Measurements from ENCODE around the gene KANSL1L. TPM values are rescaled to one million over a fixed set of nuclear protein-coding genes. Genes with fewer than 3 reads are reported as not detected.

KANSL1L gene
- total RNA-seq, 1 experiment from 2014 or later: 6.7 TPM

DNA sequence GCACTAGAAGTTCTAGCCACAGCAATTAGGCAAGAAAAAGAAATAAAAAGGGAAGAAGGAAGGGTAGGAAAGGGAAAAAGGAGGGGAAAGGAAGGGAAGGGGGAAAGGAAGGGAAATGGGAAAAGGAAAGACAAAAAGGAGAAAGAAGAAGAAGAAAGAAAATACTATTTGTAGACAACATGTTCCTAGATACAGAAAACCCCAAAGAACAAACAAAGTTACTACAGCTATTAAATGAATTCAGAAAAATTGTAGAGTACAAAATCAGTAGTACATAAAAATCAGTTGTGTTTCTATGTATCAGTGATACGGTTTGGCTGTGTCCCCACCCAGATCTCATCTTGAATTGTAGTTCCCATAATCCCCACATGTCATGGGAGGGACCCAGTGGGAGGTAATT lies 116.5 kb downstream of the KANSL1L start:
- TF ChIP-seq SIN3A (IDR thresholded peaks at IDR 0.05; ENCODE audit: low read depth): no peak
- TF ChIP-seq ZNF274 (IDR thresholded peaks at IDR 0.05; ENCODE audit: low read depth, low read length): no peak
- TF ChIP-seq CBX3 (IDR thresholded peaks at IDR 0.05; ENCODE audit: low read depth): no peak
- TF ChIP-seq SRF (IDR thresholded peaks at IDR 0.05; ENCODE audit: low read depth): no peak
- no peak for TF ChIP-seq EZH2phosphoT487 (IDR thresholded peaks at IDR 0.05; ENCODE audit: borderline replicate concordance)
- TF ChIP-seq EGR1 (IDR thresholded peaks at IDR 0.05; ENCODE audit: low read depth): no peak
- no peak for TF ChIP-seq POLR2AphosphoS5 (IDR thresholded peaks at IDR 0.05; ENCODE audit: low read depth, low read length)
- TF ChIP-seq TCF7L2 (IDR thresholded peaks at IDR 0.05; ENCODE audit: borderline replicate concordance, extremely low read depth, insufficient read depth, insufficient read length): no peak
- TF ChIP-seq, protein P1, sequence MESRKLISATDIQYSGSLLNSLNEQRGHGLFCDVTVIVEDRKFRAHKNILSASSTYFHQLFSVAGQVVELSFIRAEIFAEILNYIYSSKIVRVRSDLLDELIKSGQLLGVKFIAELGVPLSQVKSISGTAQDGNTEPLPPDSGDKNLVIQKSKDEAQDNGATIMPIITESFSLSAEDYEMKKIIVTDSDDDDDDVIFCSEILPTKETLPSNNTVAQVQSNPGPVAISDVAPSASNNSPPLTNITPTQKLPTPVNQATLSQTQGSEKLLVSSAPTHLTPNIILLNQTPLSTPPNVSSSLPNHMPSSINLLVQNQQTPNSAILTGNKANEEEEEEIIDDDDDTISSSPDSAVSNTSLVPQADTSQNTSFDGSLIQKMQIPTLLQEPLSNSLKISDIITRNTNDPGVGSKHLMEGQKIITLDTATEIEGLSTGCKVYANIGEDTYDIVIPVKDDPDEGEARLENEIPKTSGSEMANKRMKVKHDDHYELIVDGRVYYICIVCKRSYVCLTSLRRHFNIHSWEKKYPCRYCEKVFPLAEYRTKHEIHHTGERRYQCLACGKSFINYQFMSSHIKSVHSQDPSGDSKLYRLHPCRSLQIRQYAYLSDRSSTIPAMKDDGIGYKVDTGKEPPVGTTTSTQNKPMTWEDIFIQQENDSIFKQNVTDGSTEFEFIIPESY (IDR thresholded peaks at IDR 0.05; ENCODE audit: extremely low read depth, insufficient replicate concordance, low read length): no peak
- no peak for TF ChIP-seq RAD21 (IDR thresholded peaks at IDR 0.05; ENCODE audit: low read depth)
- no peak for TF ChIP-seq CEBPB (IDR thresholded peaks at IDR 0.05; ENCODE audit: low read depth)
- no peak for TF ChIP-seq JUND (IDR thresholded peaks at IDR 0.05)
- TF ChIP-seq FOSL1 (IDR thresholded peaks at IDR 0.05; ENCODE audit: low read depth): no peak
- no peak for TF ChIP-seq POLR2A (IDR thresholded peaks at IDR 0.05; ENCODE audit: borderline replicate concordance, extremely low read depth, insufficient read depth, insufficient read length)
- TF ChIP-seq, protein P2, sequence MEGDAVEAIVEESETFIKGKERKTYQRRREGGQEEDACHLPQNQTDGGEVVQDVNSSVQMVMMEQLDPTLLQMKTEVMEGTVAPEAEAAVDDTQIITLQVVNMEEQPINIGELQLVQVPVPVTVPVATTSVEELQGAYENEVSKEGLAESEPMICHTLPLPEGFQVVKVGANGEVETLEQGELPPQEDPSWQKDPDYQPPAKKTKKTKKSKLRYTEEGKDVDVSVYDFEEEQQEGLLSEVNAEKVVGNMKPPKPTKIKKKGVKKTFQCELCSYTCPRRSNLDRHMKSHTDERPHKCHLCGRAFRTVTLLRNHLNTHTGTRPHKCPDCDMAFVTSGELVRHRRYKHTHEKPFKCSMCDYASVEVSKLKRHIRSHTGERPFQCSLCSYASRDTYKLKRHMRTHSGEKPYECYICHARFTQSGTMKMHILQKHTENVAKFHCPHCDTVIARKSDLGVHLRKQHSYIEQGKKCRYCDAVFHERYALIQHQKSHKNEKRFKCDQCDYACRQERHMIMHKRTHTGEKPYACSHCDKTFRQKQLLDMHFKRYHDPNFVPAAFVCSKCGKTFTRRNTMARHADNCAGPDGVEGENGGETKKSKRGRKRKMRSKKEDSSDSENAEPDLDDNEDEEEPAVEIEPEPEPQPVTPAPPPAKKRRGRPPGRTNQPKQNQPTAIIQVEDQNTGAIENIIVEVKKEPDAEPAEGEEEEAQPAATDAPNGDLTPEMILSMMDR (IDR thresholded peaks at IDR 0.05 in 2 of 3, conservative IDR thresholded peaks at IDR 0.05 in 1 of 3; ENCODE audit: borderline replicate concordance in 1 of 3, insufficient read depth in 1 of 3, low read depth in 2 of 3, low read length in 2 of 3): no peak
- TF ChIP-seq, protein P3, sequence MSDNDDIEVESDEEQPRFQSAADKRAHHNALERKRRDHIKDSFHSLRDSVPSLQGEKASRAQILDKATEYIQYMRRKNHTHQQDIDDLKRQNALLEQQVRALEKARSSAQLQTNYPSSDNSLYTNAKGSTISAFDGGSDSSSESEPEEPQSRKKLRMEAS (IDR thresholded peaks at IDR 0.05): no peak
- H4K20me1 ChIP-seq (ENCODE audit: insufficient read depth): no peaks in the 10 kb centered on the region
- no TSS peak for BruUV-seq (replicated peaks)
- ATAC-seq (no peak), DNase-seq (ENCODE audit: low read depth, low spot score) (no peak)
- no peaks in the 10 kb centered on the region for H3K36me3 ChIP-seq (ENCODE audit: control insufficient read depth in 1 of 2, insufficient read depth in 2 of 2, low read length in 2 of 2)
- CTCF ChIA-PET: no interaction called here
- H3K79me2 ChIP-seq (ENCODE audit: insufficient read depth, low read length): no peaks in the 10 kb centered on the region
- H3K9ac ChIP-seq (ENCODE audit: low read length): no peak overlapping the region
- no peak overlapping the region for H3K27ac ChIP-seq (ENCODE audit: low read depth, low read length)
- no peaks in the 10 kb centered on the region for H3K9me2 ChIP-seq (ENCODE audit: insufficient read depth)
- POLR2A ChIA-PET: no interaction called here
- H3K27me3 ChIP-seq (ENCODE audit: insufficient read depth, low read length): no peaks in the 10 kb centered on the region
- H3K9me3 ChIP-seq (ENCODE audit: control insufficient read depth in 1 of 2, insufficient read depth in 1 of 2, low read depth in 1 of 2, low read length in 2 of 2): no peaks in the 10 kb centered on the region; a peak in 1 of 4 replicates
- RAD21 ChIA-PET (ENCODE audit: low non-redundant PET in 1 of 2, low total read pairs in 2 of 2, uncharacterized antibody in 2 of 2, unreplicated experiment in 2 of 2): no interaction called here
- no peak overlapping the region for H3K4me2 ChIP-seq (ENCODE audit: low read length)
- H3K4me3 ChIP-seq (replicated peaks in 1 of 2; ENCODE audit: low read depth in 1 of 2, low read length in 2 of 2): no peak overlapping the region
- intact Hi-C loops (cut with micrococcal nuclease): no loop called here
- H2AFZ ChIP-seq (ENCODE audit: low read depth, low read length, poor library complexity, severe bottlenecking): no peak overlapping the region
- H3K4me1 ChIP-seq (ENCODE audit: control insufficient read depth in 1 of 2, insufficient read depth in 2 of 2, low read length in 2 of 2): no peaks in the 10 kb centered on the region

All from HCT116 (cell line).